Thyroid gland (tissue), 4 donors: ENCODE data around the gene TBC1D22A. TPM values are rescaled to one million over a fixed set of nuclear protein-coding genes. Genes with fewer than 3 reads are reported as not detected.

Experiments
- DNase-seq, 2 donors: peaks; one replicate each; pipeline ENCODE4 v3.0.0-alpha.2; 2019
- H3K27ac ChIP-seq, 3 donors: fragments of 200-600 bp; sonication (generic); 1 replicate in 2 of 3; 2 replicates in 1 of 3; pipeline ENCODE4 v1.5.1; 2016 to 2019; ENCODE audit warnings: mild to moderate bottlenecking in 1 of 3, moderate library complexity in 1 of 3
- H3K27me3 ChIP-seq: fragments of 200-600 bp; sonication (generic); one replicate; pipeline ENCODE4 v1.5.1; 2019
- H3K36me3 ChIP-seq, 2 donors: fragments of 200-600 bp; sonication (generic); one replicate each; pipeline ENCODE4 v1.5.1; 2016 to 2019
- H3K4me1 ChIP-seq, 2 donors: fragments of 200-600 bp; sonication (generic); one replicate each; pipeline ENCODE4 v1.5.1; 2017 to 2019
- H3K4me3 ChIP-seq, 3 donors: fragments of 200-600 bp; sonication (generic); replicated peaks in 1 of 3; 1 replicate in 2 of 3; 2 replicates in 1 of 3; pipeline ENCODE4 v1.5.1; 2016; ENCODE audit warnings: mild to moderate bottlenecking in 1 of 3
- H3K9me3 ChIP-seq: fragments of 200-600 bp; sonication (generic); one replicate; pipeline ENCODE4 v1.5.1; 2017
- POLR2A ChIP-seq, 2 donors: fragments of 450-650 bp; IDR thresholded peaks; one replicate each; pipeline ENCODE4 v1.6.1; 2017; ENCODE audit warnings: antibody characterized with exemption in 2 of 2, mild to moderate bottlenecking in 2 of 2, moderate library complexity in 1 of 2
- WGBS, 2 donors: methylation state at CpG; one replicate each; pipeline ENCODE4 v1.1.5; 2017; 5-methylcytosine and 5-hydroxymethylcytosine counted together
- intact Hi-C: fragments of 100-400 bp; cut with DNase I; formaldehyde crosslinking; loops from one replicate; pipeline ENCODE4 v1.15.1; 2023
- total RNA-seq, 4 donors: library from RNA; depleted of rRNA; stranded (reverse); fragments of >200 nt; gene quantifications; one replicate each; pipeline ENCODE4 v1.2.3, GENCODE V29; 2016
- TF ChIP-seq, protein P1 (sequence below), 6 experiments: fragments of 200-600 bp in 3 of 6; fragments of 450-650 bp in 3 of 6; sonication (generic) in 3 of 6; IDR thresholded peaks; one replicate each; pipeline ENCODE4 v1.5.1; 2016 to 2019; ENCODE audit warnings: antibody characterized with exemption in 6 of 6, mild to moderate bottlenecking in 2 of 6, inconsistent platforms in 1 of 6, moderate library complexity in 1 of 6

The TBC1D22A gene
- total RNA-seq, 4 donors from 2014 or later: 26.7 to 34.6 (median 33.2) TPM

DNA sequence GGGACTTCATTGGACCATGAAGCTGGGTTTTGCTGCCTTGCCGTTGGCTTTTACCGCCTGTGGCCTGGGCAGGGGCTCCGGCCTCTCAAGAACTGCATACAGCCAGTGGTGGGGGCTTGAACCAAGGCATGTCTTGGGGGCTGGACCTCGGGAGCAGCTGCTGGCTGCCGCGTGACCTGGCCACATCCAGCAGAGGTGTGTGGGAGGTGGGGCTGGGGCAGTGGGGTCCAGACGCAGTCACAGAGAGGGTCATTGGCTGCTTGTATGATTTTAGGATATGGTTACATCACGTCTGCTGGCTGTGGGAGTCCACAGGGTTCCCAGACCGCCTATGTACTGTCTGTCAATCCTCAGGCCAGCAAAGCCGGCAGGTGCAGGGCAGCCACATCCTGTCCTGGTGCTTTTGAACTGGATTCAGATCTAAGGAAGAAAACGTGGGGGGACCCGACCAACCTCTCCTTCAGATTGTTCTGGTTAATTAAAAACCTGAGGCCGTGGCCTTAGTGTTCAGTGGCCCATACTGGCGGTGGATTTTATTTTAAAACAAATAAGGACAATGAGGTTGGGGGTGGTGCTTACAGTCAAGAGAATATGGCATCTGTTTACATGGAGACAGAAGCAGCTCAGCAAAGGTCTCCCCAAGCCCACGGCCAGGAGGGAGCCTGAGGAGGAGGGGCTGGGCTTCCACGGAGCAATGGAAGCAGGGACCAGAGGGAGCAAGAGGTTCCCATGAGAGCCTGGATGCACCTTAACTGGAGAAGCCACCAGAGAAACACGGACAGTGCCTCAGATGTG is 426.0 kb downstream of the TBC1D22A start:
- no peak for DNase-seq
- Histone ChIP-seq H3K9me3 (no peaks in the 10 kb centered on the region), H3K4me3 (no peak overlapping the region), H3K4me1 (no peaks in the 10 kb centered on the region), H3K36me3 (no peaks in the 10 kb centered on the region), H3K27me3 (no peaks in the 10 kb centered on the region), H3K27ac (no peak overlapping the region)
- 73% methylated on average over 16 of the region's 17 CpGs for WGBS, 2 donors
- TF ChIP-seq POLR2A (IDR thresholded peaks at IDR 0.05): no peak
- TF ChIP-seq, protein P1, sequence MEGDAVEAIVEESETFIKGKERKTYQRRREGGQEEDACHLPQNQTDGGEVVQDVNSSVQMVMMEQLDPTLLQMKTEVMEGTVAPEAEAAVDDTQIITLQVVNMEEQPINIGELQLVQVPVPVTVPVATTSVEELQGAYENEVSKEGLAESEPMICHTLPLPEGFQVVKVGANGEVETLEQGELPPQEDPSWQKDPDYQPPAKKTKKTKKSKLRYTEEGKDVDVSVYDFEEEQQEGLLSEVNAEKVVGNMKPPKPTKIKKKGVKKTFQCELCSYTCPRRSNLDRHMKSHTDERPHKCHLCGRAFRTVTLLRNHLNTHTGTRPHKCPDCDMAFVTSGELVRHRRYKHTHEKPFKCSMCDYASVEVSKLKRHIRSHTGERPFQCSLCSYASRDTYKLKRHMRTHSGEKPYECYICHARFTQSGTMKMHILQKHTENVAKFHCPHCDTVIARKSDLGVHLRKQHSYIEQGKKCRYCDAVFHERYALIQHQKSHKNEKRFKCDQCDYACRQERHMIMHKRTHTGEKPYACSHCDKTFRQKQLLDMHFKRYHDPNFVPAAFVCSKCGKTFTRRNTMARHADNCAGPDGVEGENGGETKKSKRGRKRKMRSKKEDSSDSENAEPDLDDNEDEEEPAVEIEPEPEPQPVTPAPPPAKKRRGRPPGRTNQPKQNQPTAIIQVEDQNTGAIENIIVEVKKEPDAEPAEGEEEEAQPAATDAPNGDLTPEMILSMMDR (IDR thresholded peaks at IDR 0.05): no peak
- intact Hi-C loops: no loop called here

DNA sequence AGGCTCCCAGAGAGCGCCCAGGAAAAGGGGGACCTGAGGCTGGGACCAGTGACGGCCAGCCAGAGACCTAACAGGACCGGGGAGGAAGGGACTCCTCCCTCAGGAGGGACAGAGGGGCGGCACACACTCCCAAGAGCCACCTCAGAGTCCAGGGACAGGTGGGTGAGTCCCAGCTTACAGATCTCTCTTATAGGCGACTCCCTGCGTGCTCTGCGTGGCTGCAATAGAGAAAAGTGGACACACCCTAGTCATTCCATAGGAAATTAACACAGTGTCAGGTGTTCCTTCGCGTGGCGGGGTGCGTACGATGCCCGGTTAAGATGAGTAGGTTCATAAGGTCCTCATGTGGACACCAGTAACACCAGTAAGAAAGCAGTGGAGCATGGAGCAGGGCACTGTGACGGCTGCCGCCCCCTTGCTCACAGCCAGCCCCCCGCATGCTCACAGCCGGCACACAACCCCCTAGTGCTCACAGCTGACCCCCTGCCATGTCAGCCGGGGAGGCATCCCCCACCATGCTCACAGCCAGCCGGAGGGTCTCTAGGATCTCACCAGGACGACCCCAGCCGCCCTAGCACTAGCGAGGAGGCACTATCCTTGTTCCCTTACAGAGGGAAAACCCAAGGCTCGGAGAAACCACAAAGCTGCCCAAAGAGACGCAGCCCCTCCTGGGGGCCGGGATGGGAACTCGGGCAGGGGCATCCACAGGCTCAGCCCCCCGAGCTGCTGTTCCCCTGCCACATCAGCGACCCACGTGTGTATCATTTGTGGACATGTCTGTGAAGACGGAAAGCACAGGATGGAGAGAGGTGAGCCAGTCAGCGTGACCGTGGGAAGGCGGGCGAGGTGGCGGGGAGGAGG is 426.8 kb downstream of the TBC1D22A start:
- H3K4me3 ChIP-seq: no peak overlapping the region
- no peaks in the 10 kb centered on the region for H3K4me1 ChIP-seq
- intact Hi-C loops: no loop called here
- no peak for DNase-seq
- TF ChIP-seq, protein P1 (IDR thresholded peaks at IDR 0.05): no peak
- TF ChIP-seq POLR2A (IDR thresholded peaks at IDR 0.05): no peak
- H3K9me3 ChIP-seq: no peaks in the 10 kb centered on the region
- WGBS, 2 donors: 91% methylated on average over 28 to 34 of the region's 35 CpGs
- no peaks in the 10 kb centered on the region for H3K27me3 ChIP-seq
- H3K27ac ChIP-seq: no peak overlapping the region
- no peaks in the 10 kb centered on the region for H3K36me3 ChIP-seq

DNA sequence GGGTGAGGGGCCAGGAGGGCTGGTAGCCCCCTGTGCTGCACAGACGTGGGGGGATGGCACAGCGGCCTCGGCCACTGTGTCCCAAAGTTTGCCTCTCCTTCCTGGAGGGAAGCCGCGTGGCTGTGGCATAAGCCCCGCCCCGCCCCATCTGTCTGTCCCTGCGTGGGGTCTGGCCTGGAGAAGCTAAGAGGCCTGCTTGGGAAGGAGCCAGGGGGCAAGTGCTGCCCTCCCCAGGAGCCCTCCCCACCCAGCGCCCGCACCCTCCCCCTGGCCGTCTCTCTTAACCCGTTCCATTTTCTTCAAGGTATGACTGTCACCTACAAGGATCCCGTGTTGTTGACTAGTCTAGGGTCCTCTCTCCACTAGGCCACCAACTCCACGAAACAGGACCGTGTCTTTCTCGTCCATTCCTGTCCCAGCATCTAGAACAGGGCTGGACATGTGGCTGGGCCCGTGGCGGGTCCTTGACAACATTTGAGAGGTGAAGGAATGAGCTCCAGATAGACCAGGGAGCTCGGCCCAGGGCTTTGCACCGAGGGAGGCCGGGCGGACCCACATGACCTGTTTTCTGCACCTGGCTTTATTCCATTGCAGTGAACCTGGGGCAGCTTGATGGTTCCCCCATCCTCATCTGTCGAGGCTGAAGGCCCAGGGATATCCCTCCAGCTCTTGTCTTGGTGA is 428.0 kb downstream of the TBC1D22A start:
- Histone ChIP-seq H3K36me3 (no peaks in the 10 kb centered on the region), H3K27ac (no peak overlapping the region), H3K9me3 (no peaks in the 10 kb centered on the region), H3K4me1 (peaks cover 0 to under 1% of the 10 kb centered on the region in 2 donors), H3K27me3 (no peaks in the 10 kb centered on the region), H3K4me3 (no peak overlapping the region)
- TF ChIP-seq POLR2A (IDR thresholded peaks at IDR 0.05): no peak
- TF ChIP-seq, protein P1 (IDR thresholded peaks at IDR 0.05): no peak
- WGBS, 2 donors: 87% methylated on average over 22 to 23 of the region's 23 CpGs
- DNase-seq: peak in 1 of 2 donors; percentile 2
- intact Hi-C loops: no loop called here

DNA sequence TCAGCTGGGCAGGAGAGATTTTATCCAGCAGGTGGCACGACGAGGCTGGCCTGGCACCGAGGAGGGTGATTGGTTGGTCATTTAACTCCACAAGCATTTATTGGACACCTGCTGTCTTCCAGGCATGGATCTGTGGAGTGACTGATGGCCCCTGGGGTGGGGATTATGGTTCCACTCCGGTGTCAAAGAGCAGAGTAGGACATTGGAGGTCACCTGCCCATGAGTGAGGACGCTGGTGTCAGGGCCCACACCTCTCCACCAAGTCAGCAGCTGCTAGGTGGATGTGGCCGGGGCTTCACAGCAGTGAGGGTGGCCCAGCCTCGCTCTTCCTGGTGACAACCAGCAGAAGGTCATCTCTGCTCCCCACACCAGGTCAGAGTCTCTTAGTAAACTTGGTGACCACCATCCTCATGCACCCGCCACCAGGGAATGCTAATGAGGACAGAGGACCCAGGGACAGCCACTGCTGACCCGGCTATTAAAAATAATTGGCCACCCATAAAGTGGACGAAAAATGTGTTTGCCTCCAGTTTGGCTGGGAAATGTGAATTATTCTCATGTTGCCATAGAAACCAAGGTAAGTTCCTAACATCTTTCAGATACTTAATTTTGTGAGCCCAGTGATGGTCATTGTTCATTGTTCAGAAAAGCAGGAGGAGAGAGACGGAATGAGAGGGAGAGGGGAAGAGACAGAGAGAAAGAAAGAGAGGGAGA is 428.7 kb downstream of the TBC1D22A start:
- Histone ChIP-seq H3K9me3 (no peaks in the 10 kb centered on the region), H3K36me3 (no peaks in the 10 kb centered on the region), H3K4me3 (no peak overlapping the region), H3K27ac (no peak overlapping the region), H3K27me3 (no peaks in the 10 kb centered on the region), H3K4me1 (peaks cover 0 to 6% of the 10 kb centered on the region in 2 donors)
- TF ChIP-seq POLR2A (IDR thresholded peaks at IDR 0.05): no peak
- TF ChIP-seq, protein P1 (IDR thresholded peaks at IDR 0.05): no peak
- intact Hi-C loops: no loop called here
- peak in 1 of 2 donors; percentile 1 for DNase-seq
- WGBS, 2 donors: 90% methylated on average over 9 to 10 of the region's 11 CpGs
